GM18909 (cell line): ENCODE results near the gene CHRFAM7A.
"Not testable (repeated sequence)": the region's sequence is repeated elsewhere in the genome, so short reads cannot be mapped to it uniquely, and the experiment has no call there.

Source experiments
- ATAC-seq: cut with Tn5 transposase; IDR thresholded peaks from one replicate; pipeline ENCODE4 v1.9.1; 2021; ENCODE audit warnings: mild to moderate bottlenecking; ENCODE audit not compliant: unreplicated experiment, poor library complexity

The CHRFAM7A gene

GRCh38 chr15:30392766-30393663 lies at the start of gene CHRFAM7A:
CHRFAM7A (minus strand) TSS chr15:30393540; CDS start chr15:30383351, 10,189 bp downstream.
- ATAC-seq, result not testable (repeated sequence)

DNA sequence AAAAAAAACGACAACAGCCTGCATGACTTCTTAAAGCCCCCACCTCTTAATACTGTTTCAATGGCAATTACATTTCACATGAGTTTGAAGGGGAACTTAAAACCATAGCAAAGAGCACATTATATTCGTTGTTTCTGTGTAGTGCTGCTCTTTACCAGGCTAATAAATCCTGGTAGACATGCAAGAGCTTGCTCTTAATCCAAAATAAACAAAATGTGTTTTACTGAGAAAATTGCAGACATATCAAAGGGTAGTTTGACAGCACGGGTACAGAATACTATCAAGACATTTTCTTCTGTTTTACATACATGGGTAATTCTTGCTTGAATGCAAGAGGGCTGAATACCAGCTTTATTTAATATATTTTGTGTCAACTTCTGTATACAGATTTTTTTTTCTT lies 45.0 kb upstream of the CHRFAM7A start:
- not testable (repeated sequence) for ATAC-seq

DNA sequence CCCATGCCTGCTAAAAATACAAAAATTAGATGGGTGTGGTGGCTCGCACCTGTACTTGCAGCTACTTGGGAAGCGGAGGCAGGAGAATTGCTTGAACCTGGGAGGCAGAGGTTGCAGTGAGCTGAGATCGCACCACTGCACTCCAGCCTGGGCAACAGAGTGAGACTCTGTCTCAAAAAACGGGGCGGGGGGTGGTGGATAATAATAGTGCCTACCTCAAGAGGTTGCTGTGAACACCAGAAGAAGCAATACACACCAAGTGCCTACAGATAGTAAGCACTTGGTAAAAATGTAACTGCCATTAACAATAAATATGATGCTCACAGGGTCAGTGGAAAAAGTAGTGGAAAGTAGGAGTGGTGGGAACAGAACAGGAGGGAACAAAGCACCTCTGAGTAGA lies 42.5 kb upstream of the CHRFAM7A start:
- not testable (repeated sequence) for ATAC-seq

DNA sequence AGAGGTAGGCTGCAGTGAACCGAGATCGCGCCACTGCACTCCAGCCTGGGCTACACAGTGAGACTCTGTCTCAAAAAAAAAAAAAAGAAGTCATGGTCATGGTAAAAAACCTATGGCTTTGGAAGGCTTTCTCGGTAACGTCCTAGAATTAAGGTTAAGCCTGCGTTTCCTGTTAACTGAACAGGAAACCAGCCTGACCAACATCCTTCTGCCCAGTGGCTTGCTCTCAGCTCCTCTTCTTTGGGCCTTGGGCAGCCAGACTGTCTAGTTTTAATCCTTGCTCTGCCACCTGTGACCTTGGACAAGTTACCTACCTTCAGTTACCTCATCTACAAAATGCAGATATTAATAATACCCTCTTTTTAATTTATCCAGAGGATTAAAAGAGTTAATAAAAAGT lies 27.4 kb upstream of the CHRFAM7A start:
- ATAC-seq, result not testable (repeated sequence)

GRCh38 chr15:30414160-30414559 lies 20.8 kb upstream of the CHRFAM7A start, which contains the start of gene GOLGA8R:
GOLGA8R (minus strand) TSS chr15:30414260; CDS start chr15:30414162, 98 bp downstream.
- ATAC-seq, result not testable (repeated sequence)

DNA sequence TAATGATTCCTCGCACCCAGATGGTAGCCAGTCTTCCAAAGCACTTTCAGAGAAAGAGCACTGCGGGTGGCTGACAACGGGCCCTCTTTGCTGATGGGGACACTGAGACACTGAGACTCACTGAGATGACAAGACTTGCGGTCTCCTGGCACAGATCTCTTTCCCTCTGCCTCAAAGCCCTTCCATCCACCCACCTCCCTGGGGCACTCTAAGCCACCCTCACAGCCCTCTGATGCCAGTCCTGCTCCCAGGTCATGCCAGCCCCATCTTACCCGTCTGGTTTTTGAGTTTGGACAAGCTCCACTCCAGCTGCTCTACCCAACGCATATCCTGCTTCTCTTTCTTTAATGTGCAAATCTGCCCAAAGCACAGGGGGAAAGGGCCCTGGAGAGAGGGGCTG lies 14.3 kb upstream of the CHRFAM7A start:
- not testable (repeated sequence) for ATAC-seq

GRCh38 chr15:30398988-30399387 lies 5.6 kb upstream of the CHRFAM7A start:
- ATAC-seq, result not testable (repeated sequence)

DNA sequence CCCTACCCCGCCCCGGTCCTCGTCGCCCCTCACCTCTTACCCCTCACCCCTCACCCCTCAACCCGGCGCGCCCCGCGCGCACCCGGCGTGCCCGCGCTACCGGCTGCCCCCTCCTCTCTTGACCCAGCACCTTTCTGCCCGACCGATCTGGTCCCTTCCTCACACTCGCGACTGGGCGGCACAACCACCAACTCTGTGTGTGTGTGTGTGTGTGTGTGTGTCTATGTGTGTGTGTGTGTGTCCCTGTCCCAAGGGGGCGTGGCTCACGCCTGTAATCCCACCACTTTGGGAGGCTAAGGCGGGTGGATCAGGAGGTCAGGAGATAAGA lies 288 bp upstream of the CHRFAM7A start:
- ATAC-seq, result not testable (repeated sequence)

DNA sequence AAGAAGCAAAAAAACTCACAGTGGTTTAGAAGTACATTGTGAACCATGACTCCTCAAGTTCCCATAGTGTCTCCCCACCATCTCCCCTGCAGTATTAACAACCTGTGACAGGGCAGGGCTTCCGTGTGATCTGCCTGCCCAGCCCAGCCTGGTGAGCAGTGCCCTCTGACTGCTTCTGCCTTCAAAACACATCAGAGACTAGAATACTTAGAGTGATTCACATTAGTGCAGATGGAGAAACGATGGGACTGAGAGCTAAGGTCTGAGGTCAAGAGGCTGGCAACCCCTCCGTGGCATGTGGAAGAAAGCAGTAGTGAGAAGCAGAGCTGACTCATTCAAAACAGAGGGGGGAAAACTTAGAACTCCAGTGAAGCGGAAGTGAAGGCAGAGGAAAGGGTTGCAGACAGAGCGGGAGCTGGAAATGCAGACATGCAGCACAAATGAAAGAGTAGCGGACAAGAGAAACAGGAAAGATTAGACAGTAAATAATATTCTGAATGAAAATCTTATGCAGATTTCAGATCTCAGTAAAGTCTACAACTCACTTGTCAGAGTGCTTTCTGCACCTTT lies 6.9 kb downstream of the CHRFAM7A start:
- not testable (repeated sequence) for ATAC-seq

DNA sequence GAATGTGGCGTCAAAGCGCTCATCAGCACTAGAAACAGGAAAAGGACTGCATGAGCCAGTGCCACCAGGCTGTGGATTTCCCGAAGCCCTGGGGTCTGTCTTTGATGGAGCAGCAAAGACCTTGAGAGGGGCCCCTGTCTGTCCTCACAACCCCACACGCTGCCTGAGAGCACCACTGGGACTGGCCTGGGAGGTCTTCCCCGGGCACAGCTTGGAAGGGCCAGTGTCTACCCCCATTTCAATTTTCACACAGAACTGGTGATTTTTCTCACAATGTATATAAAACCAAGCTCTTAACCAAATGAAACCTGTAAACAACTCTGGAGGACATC lies 16.3 kb downstream of the CHRFAM7A start:
- ATAC-seq, result not testable (repeated sequence)

DNA sequence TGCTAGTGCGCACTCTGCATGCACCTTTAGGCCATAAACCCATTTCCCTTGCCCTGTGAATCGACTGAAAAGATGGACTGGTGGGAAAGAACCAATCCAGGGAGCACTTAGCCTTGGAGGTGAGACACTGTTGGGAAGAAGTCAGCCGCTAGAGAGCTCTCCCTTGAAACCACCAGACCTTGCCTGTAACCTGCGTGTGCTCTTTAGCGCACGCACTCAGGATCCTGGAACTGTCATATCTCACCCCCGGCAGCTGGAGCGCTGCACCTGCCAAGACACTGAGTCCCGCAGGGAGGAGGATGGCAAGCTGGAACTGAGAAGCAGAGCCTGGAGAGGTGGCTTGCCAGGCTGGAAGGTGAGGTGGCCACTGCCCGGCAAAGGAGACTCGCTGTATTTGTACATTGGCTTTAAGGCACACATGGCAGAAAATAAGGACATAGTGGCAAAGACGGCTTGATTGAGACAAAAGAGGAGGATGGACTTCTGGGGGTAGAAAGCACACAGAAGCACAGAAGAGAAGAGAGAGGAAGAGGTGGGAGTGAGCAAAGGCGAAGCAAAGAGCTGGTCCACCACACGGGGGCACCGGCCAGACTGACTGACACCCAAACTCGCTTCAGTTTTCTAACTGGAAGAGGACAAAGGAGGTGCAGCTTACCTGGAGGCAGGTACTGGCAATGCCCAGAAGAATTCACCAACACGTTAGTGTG lies 16.8 kb downstream of the CHRFAM7A start:
- ATAC-seq, result not testable (repeated sequence)

DNA sequence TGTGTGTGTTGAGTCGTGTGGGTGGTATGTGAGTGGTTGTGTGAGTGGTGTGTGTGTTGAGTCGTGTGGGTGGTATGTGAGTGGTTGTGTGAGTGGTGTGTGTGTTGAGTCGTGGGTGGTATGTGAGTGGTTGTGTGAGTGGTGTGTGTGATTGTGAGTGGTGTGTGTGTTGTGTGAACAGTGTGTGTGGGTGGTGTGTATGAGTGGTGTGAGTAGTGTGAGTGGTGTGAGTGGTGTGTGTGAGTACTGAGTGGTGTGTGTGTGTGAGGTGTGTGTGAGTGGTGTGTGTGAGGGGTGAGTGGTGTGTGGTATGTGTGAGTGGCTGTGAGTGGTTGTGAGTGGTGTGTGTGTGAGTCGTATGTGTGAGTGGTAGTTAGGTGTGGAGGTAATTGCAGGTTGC lies 17.5 kb downstream of the CHRFAM7A start:
- not testable (repeated sequence) for ATAC-seq

- ATAC-seq, result not testable (repeated sequence)
Measured at GRCh38 chr15:30374862-30375261, 18.5 kb downstream of the CHRFAM7A start.

GRCh38 chr15:30368271-30368670 lies 25.1 kb downstream of the CHRFAM7A start:
- not testable (repeated sequence) for ATAC-seq

DNA sequence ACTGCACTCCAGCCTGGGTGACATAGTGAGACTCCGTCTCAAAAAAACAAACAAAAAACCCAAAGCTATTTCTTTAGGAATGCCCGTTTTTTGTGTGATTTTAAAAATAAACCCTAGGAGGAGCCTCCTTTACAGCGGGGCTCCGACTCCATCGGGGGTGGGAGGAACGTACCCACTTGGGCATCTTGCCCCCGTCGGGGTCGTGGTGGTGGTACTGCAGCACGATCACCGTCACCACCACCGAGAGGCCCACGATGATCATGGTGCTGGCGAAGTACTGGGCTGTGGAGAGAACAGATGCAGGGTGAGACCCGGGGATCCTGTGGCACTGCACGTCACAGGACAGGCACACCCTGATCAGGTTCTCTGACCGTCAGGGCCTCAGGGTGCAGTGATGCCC lies 26.1 kb downstream of the CHRFAM7A start:
- ATAC-seq, result not testable (repeated sequence)

DNA sequence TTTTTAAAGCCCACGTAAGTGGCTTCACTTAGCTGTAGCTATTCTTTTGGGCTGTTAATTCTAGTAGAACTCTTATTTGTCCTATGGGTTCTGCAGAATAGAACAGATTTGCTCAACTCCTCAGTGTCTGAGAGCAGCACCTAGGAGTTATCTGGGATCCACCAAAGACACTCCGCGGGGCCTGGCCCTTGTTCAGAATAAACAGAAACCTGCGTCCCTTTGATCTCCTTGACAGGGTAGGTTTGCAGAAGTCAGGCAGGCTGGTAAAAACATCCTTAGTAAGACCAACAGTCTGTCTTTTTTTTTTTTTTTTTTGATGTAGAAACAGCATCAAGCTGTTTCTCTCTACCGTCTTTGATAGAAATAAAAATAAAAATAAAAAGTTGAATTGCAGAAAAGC lies 31.9 kb downstream of the CHRFAM7A start:
- not testable (repeated sequence) for ATAC-seq

- not testable (repeated sequence) for ATAC-seq
Measured at GRCh38 chr15:30360990-30361389, 32.4 kb downstream of the CHRFAM7A start.

- ATAC-seq, result not testable (repeated sequence)
Measured at GRCh38 chr15:30355043-30355442, 38.3 kb downstream of the CHRFAM7A start.

GRCh38 chr15:30349803-30350202 lies 43.5 kb downstream of the CHRFAM7A start:
- not testable (repeated sequence) for ATAC-seq

DNA sequence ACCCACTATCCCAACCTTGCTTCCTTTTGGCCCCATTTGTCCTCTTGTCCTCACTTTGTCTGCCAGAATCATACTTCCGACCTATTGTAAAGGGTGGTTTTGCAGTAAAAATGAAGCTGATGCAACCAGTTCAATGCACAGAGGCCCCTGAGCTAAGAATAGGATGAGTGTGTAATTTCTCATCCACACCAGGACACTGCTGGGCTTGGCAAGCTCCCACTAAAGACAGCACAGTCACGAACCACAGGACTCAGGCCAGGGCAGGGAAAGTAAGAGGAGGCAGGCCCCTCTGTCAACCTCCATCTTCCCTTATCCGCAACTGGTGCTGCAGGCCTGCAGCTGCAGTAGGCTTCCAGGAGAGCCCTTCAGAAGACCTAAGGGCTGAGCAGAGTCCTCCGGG lies 56.8 kb downstream of the CHRFAM7A start:
- ATAC-seq, result not testable (repeated sequence)

DNA sequence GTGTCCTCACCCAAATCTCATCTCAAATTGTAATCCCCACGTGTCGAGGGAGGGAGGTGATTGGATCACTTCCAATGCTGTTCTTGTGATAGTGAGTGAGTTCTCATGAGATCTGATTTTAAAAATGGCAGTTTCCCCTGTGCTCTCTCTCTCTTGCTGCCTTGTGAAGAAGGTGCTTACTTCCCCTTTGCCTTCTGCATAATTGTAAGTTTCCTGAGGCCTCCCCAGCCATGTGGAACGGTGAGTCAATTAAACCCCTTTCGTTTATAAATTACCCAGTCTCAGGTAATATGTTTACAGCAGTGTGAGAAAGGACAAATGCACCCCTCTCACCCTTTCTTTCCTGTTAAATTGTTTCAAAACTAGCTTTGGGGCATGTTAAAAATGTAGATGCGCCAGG lies 59.2 kb downstream of the CHRFAM7A start:
- peak; percentile 53 for ATAC-seq
